IMR-90 (cell line): Measurements from ENCODE around the gene DNM1. TPM values are rescaled to one million over a fixed set of nuclear protein-coding genes. Genes with fewer than 3 reads are reported as not detected.
A peak's percentile ranks its signal among the peaks of the same experiment; 100 is the strongest.

Experiments used
- ATAC-seq: fragments of 200-7000 bp; cut with Tn5 transposase; 2 replicates; pipeline ENCODE4 v1.9.1; 2020; ENCODE audit warnings: low read depth, mild to moderate bottlenecking, moderate library complexity
- BruUV-seq: library from RNA; stranded (reverse); fragments of 400-500 nt; replicated peaks from 2 replicates; lab custom pipeline; 2021; lab: Mats Ljungman, UMichigan
- CTCF ChIA-PET: fragments of 300-600 bp; formaldehyde crosslinking; extraction: SDS; loops from one replicate; lab custom pipeline; 2021; ENCODE audit warnings: antibody characterized with exemption; lab: Yijun Ruan, JAX
- POLR2A ChIA-PET: fragments of 300-600 bp; sonication (Branson Sonifier 250); formaldehyde crosslinking; loops from one replicate; lab custom pipeline; 2022; ENCODE audit warnings: antibody characterized with exemption; ENCODE audit not compliant: unreplicated experiment; lab: Charles Lee
- DNase-seq: peaks from one replicate; pipeline ENCODE4 v3.0.0; 2013
- H2AFZ ChIP-seq: replicated peaks from 2 replicates; pipeline ENCODE3; 2013; ENCODE audit warnings: low read length, mild to moderate bottlenecking; ENCODE audit not compliant: poor library complexity
- H2AK5ac ChIP-seq: 2 replicates; pipeline ENCODE4 v1.6.1; 2013; ENCODE audit warnings: low read depth, low read length, inconsistent platforms
- H2AK9ac ChIP-seq: replicated peaks from 2 replicates; pipeline ENCODE3; 2013; ENCODE audit warnings: mild to moderate bottlenecking, low read depth, low read length, moderate library complexity; ENCODE audit not compliant: poor library complexity
- H2BK120ac ChIP-seq: 2 replicates; pipeline ENCODE4 v1.6.1; 2013; ENCODE audit warnings: low read depth, low read length, inconsistent platforms
- H2BK15ac ChIP-seq: 3 replicates; pipeline ENCODE4 v1.6.1; 2013; ENCODE audit warnings: low read depth, low read length, inconsistent platforms
- H2BK20ac ChIP-seq: 2 replicates; pipeline ENCODE4 v1.6.1; 2013; ENCODE audit warnings: low read depth, mild to moderate bottlenecking, inconsistent platforms, low read length, moderate library complexity
- H2BK5ac ChIP-seq: 2 replicates; pipeline ENCODE4 v1.6.1; 2013; ENCODE audit warnings: mild to moderate bottlenecking, low read depth, low read length, inconsistent platforms; ENCODE audit not compliant: poor library complexity, severe bottlenecking
- H3K14ac ChIP-seq: replicated peaks from 2 replicates; pipeline ENCODE4 v1.6.1; 2013; ENCODE audit warnings: low read depth, low read length, inconsistent platforms
- H3K18ac ChIP-seq: 2 replicates; pipeline ENCODE4 v1.6.1; 2013; ENCODE audit warnings: low read depth, low read length, control low read depth
- H3K23ac ChIP-seq: 2 replicates; pipeline ENCODE4 v1.6.1; 2013; ENCODE audit warnings: low read depth, low read length, inconsistent platforms
- H3K27ac ChIP-seq: 2 replicates; pipeline ENCODE4 v1.5.1; 2013; ENCODE audit warnings: mild to moderate bottlenecking, control low read depth, low read length; ENCODE audit not compliant: insufficient read depth
- H3K27me3 ChIP-seq: 2 replicates; pipeline ENCODE4 v1.6.1; 2013; ENCODE audit warnings: low read length; ENCODE audit not compliant: control insufficient read depth, insufficient read depth
- H3K36me3 ChIP-seq: 2 replicates; pipeline ENCODE4 v1.6.1; 2013; ENCODE audit warnings: low read length, mixed read lengths; ENCODE audit not compliant: control insufficient read depth, insufficient read depth
- H3K4ac ChIP-seq: 2 replicates; pipeline ENCODE4 v1.6.1; 2013; ENCODE audit warnings: low read depth, low read length, inconsistent platforms
- H3K4me1 ChIP-seq: 2 replicates; pipeline ENCODE4 v1.6.1; 2013; ENCODE audit warnings: low read length, mixed read lengths; ENCODE audit not compliant: control insufficient read depth, insufficient read depth
- H3K4me2 ChIP-seq: 2 replicates; pipeline ENCODE4 v1.6.1; 2013; ENCODE audit warnings: low read depth, mild to moderate bottlenecking, control low read depth, low read length, moderate library complexity
- H3K4me3 ChIP-seq: 2 replicates; pipeline ENCODE4 v1.5.1; 2013; ENCODE audit warnings: low read depth, mild to moderate bottlenecking, control low read depth, low read length, moderate library complexity; ENCODE audit not compliant: insufficient read depth
- H3K56ac ChIP-seq: 2 replicates; pipeline ENCODE4 v1.6.1; 2013; ENCODE audit warnings: low read length, inconsistent platforms; ENCODE audit not compliant: insufficient read depth; ENCODE audit errors: extremely low read depth
- H3K79me1 ChIP-seq, 2 experiments: 2 replicates each; pipeline ENCODE4 v1.6.1; 2013; ENCODE audit warnings: low read length in 2 of 2, inconsistent platforms in 1 of 2, low read depth in 1 of 2
- H3K9ac ChIP-seq: 2 replicates; pipeline ENCODE4 v1.6.1; 2013; ENCODE audit warnings: low read depth, low read length, control low read depth
- H3K9me1 ChIP-seq: 2 replicates; pipeline ENCODE4 v1.6.1; 2013; ENCODE audit warnings: low read length, inconsistent platforms; ENCODE audit not compliant: insufficient read depth
- H3K9me3 ChIP-seq: 2 replicates; pipeline ENCODE4 v1.6.1; 2013; ENCODE audit warnings: low read length; ENCODE audit not compliant: control insufficient read depth, insufficient read depth
- H4K20me1 ChIP-seq: 2 replicates; pipeline ENCODE4 v1.6.1; 2013; ENCODE audit warnings: low read length, inconsistent platforms; ENCODE audit not compliant: insufficient read depth
- H4K5ac ChIP-seq: 2 replicates; pipeline ENCODE4 v1.6.1; 2013; ENCODE audit warnings: mild to moderate bottlenecking, low read depth, low read length, control low read depth
- H4K8ac ChIP-seq, 2 experiments: 2 replicates each; pipeline ENCODE4 v1.6.1; 2013; ENCODE audit warnings: low read depth in 2 of 2, low read length in 2 of 2, control low read depth in 1 of 2, inconsistent platforms in 1 of 2
- H4K91ac ChIP-seq: 2 replicates; pipeline ENCODE4 v1.6.1; 2013; ENCODE audit warnings: low read depth, low read length, inconsistent platforms; ENCODE audit not compliant: insufficient read depth
- BHLHE40 ChIP-seq: fragments of 150-350 bp; IDR thresholded peaks from 2 replicates; pipeline ENCODE4 v1.6.1; 2016; ENCODE audit warnings: mild to moderate bottlenecking, low read depth, low read length
- CEBPB ChIP-seq: IDR thresholded peaks from 2 replicates; pipeline ENCODE4 v1.6.1; 2012; ENCODE audit warnings: low read depth, low read length, improper control_type of control experiment
- CHD1 ChIP-seq: IDR thresholded peaks from 2 replicates; pipeline ENCODE4 v1.6.1; 2012; ENCODE audit warnings: low read depth, low read length, improper control_type of control experiment
- MAFK ChIP-seq: IDR thresholded peaks from 2 replicates; pipeline ENCODE4 v1.6.1; 2012; ENCODE audit warnings: low read depth, low read length, improper control_type of control experiment
- MXI1 ChIP-seq: IDR thresholded peaks from 2 replicates; pipeline ENCODE4 v1.6.1; 2012; ENCODE audit warnings: low read depth, mild to moderate bottlenecking, low read length, moderate library complexity, borderline replicate concordance
- RCOR1 ChIP-seq: IDR thresholded peaks from 2 replicates; pipeline ENCODE4 v1.6.1; 2012; ENCODE audit warnings: mild to moderate bottlenecking, low read length, improper control_type of control experiment; ENCODE audit not compliant: insufficient replicate concordance
- WGBS, 2 experiments: methylation state at CpG; one replicate each; pipeline versions ENCODE4 v1.1.5 to v1.1.7; 2013; ENCODE audit warnings: missing lambda C conversion rate in 2 of 2; ENCODE audit not compliant: insufficient read length in 1 of 2; ENCODE audit errors: extremely low coverage in 2 of 2; 5-methylcytosine and 5-hydroxymethylcytosine counted together
- dilution Hi-C: fragments of 300-500 bp; cut with HindIII; formaldehyde crosslinking; loops from one replicate; pipeline ENCODE4 v1.14.3; 2018; ENCODE audit warnings: low sequenced_read_pairs; ENCODE audit not compliant: unreplicated experiment
- in situ Hi-C: fragments of 300-500 bp; cut with MboI; formaldehyde crosslinking; loops from 3 replicates; pipeline ENCODE4 v1.14.3; 2019; ENCODE audit warnings: low sequenced_read_pairs, inconsistent platforms, mixed read lengths
- intact Hi-C: fragments of 100-400 bp; cut with micrococcal nuclease; formaldehyde crosslinking; loops from 2 replicates; pipeline ENCODE4 v1.10.0; 2022
- polyA plus RNA-seq, 3 experiments: library from polyadenylated mRNA; depleted of rRNA; stranded (reverse); fragments of >200 nt; gene quantifications; 2 replicates each; pipeline ENCODE4 v1.2.3, GENCODE V29; 2012; ENCODE audit warnings: low replicate concordance in 1 of 3
- total RNA-seq: library from RNA; depleted of rRNA; stranded (reverse); fragments of >200 nt; gene quantifications from 2 replicates; pipeline ENCODE4 v1.2.3, GENCODE V29; 2012
- TF ChIP-seq, protein P1 (sequence below): fragments of 150-350 bp; IDR thresholded peaks from 2 replicates; pipeline ENCODE4 v1.6.1; 2016; ENCODE audit warnings: low read depth, mild to moderate bottlenecking, low read length, moderate library complexity, borderline replicate concordance

DNM1 gene
- total and polyA plus RNA-seq, 2 of the 4 experiments (the other 2 are of a cell fraction), result 13.6 to 17.7 TPM

DNA sequence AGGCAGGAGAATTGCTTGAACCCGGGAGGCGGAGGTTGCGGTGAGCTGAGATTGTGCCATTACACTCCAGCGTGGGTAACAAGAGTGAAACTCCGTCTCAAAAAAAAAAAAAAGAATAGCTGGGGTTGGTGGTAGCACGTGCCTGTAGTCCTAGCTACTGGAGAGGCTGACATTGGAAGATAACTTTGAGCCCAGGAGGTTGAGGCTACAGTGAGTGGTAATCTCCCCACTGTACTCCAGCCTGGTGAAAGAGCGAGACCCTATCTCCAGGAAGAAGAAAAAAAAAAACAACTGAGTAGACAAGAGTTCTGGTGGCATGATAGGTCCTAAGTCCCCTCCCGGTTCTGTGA, 46.4 kb downstream of the DNM1 start:
- BruUV-seq, result no TSS peak
- POLR2A ChIA-PET, result interaction anchor here (0.7 kb wide), 1 partner anchor 24 kb away, joined by 7 read pairs; no protein-coding TSS in a partner anchor
- WGBS, 2 experiments, result 60% methylated on average over 1 of the region's 8 CpGs; no CpG with 5 or more reads in 1 of the 2 experiments

More for the DNA sequence above, 46.4 kb downstream of the DNM1 start:
- Histone ChIP-seq H2AK9ac (peak overlapping the region; percentile 5), H4K8ac (no peak overlapping the region), H4K20me1 (peaks cover 6% of the 10 kb centered on the region; the same call in 1 of the 2 replicates), H3K4me3 (no peak overlapping the region), H3K23ac (no peak overlapping the region), H3K4ac (no peak overlapping the region), H3K36me3 (no peaks in the 10 kb centered on the region; the same call in 1 of the 2 replicates), H3K4me2 (no peak overlapping the region), H3K27me3 (no peaks in the 10 kb centered on the region), H3K9me3 (no peaks in the 10 kb centered on the region), H2BK15ac (no peak overlapping the region), H2AFZ (no peak overlapping the region), H4K91ac (no peak overlapping the region), H3K18ac (no peak overlapping the region), H2BK20ac (no peak overlapping the region), H3K4me1 (peaks cover 12% of the 10 kb centered on the region), H3K27ac (no peak overlapping the region), H4K5ac (no peak overlapping the region), H2AK5ac (no peak overlapping the region), H2BK5ac (no peak overlapping the region), H3K56ac (no peak overlapping the region), H3K79me1 (peaks cover 0 to 8% of the 10 kb centered on the region in 2 experiments; a peak in 2 of 4 replicates), H3K14ac (no peak overlapping the region), H3K9me1 (peaks cover 12% of the 10 kb centered on the region), H3K9ac (no peak overlapping the region), H2BK120ac (no peak overlapping the region)
- intact Hi-C loops (no loop called here), in situ Hi-C loops (no loop called here), dilution Hi-C loops (no loop called here)
- CTCF ChIA-PET, result no interaction called here
- TF ChIP-seq MXI1 (no peak), MAFK (no peak), RCOR1 (no peak), CHD1 (no peak), CEBPB (no peak), BHLHE40 (no peak)
- TF ChIP-seq, protein P1, sequence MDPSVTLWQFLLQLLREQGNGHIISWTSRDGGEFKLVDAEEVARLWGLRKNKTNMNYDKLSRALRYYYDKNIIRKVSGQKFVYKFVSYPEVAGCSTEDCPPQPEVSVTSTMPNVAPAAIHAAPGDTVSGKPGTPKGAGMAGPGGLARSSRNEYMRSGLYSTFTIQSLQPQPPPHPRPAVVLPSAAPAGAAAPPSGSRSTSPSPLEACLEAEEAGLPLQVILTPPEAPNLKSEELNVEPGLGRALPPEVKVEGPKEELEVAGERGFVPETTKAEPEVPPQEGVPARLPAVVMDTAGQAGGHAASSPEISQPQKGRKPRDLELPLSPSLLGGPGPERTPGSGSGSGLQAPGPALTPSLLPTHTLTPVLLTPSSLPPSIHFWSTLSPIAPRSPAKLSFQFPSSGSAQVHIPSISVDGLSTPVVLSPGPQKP, result no peak
- no peak for DNase-seq
- no peak for ATAC-seq
